Neural progenitor cell (in vitro differentiated cells): ENCODE measurements around the gene GORASP1. TPM values are rescaled to one million over a fixed set of nuclear protein-coding genes. Genes with fewer than 3 reads are reported as not detected.

Experiments used
- DNase-seq: peaks from one replicate; pipeline ENCODE4 v3.0.0-alpha.2; 2016; ENCODE audit warnings: low spot score
- H2AFZ ChIP-seq: fragments of 200-600 bp; sonication (generic); replicated peaks from 2 replicates; pipeline ENCODE4 v1.6.1; 2016; ENCODE audit warnings: antibody characterized with exemption
- H3F3A ChIP-seq: fragments of 200-600 bp; sonication (generic); 2 replicates; pipeline ENCODE4 v1.6.1; 2016; ENCODE audit warnings: antibody characterized with exemption, low read depth
- H3K27ac ChIP-seq: fragments of 200-600 bp; sonication (generic); 2 replicates; pipeline ENCODE4 v1.5.1; 2016; ENCODE audit warnings: mild to moderate bottlenecking
- H3K27me3 ChIP-seq: fragments of 200-600 bp; sonication (generic); 2 replicates; pipeline ENCODE4 v1.6.1; 2016; ENCODE audit warnings: mild to moderate bottlenecking, moderate library complexity
- H3K36me3 ChIP-seq: fragments of 200-600 bp; sonication (generic); 2 replicates; pipeline ENCODE4 v1.5.1; 2016
- H3K4me1 ChIP-seq: fragments of 200-600 bp; sonication (generic); 2 replicates; pipeline ENCODE4 v1.6.1; 2016; ENCODE audit warnings: mixed run types
- H3K4me2 ChIP-seq: fragments of 200-600 bp; sonication (generic); 2 replicates; pipeline ENCODE4 v1.6.1; 2016
- H3K4me3 ChIP-seq: fragments of 200-600 bp; sonication (generic); 2 replicates; pipeline ENCODE4 v1.5.1; 2016
- H3K79me2 ChIP-seq: fragments of 200-600 bp; sonication (generic); 2 replicates; pipeline ENCODE4 v1.6.1; 2016; ENCODE audit warnings: low read depth
- H3K9ac ChIP-seq: fragments of 200-600 bp; sonication (generic); 2 replicates; pipeline ENCODE4 v1.6.1; 2016
- H3K9me3 ChIP-seq: fragments of 200-600 bp; sonication (generic); 2 replicates; pipeline ENCODE4 v1.5.1; 2016; ENCODE audit warnings: low read depth
- H4K20me1 ChIP-seq: fragments of 200-600 bp; sonication (generic); 2 replicates; pipeline ENCODE4 v1.6.1; 2016; ENCODE audit warnings: low read depth
- H3K27ac Mint-ChIP-seq: 3 replicates; pipeline ENCODE4 v1.8.0; 2021; ENCODE audit warnings: mixed read lengths
- H3K27me3 Mint-ChIP-seq: 2 replicates; pipeline ENCODE4 v1.8.0; 2022; ENCODE audit warnings: low read depth, mild to moderate bottlenecking, inconsistent platforms, moderate library complexity, mixed read lengths; ENCODE audit not compliant: insufficient read depth
- H3K36me3 Mint-ChIP-seq: 3 replicates; pipeline ENCODE4 v1.8.0; 2021; ENCODE audit warnings: mixed read lengths
- H3K4me1 Mint-ChIP-seq: 3 replicates; pipeline ENCODE4 v1.8.0; 2021; ENCODE audit warnings: mixed read lengths
- H3K4me3 Mint-ChIP-seq: 3 replicates; pipeline ENCODE4 v1.8.0; 2021; ENCODE audit warnings: mild to moderate bottlenecking, moderate library complexity, mixed read lengths
- H3K9me3 Mint-ChIP-seq: 3 replicates; pipeline ENCODE4 v1.8.0; 2020; ENCODE audit warnings: mixed read lengths
- CTCF ChIP-seq: fragments of 200-600 bp; sonication (generic); IDR thresholded peaks from 2 replicates; pipeline ENCODE4 v1.5.1; 2017; ENCODE audit warnings: antibody characterized with exemption, mild to moderate bottlenecking
- EZH2 ChIP-seq: fragments of 200-600 bp; sonication (generic); IDR thresholded peaks from 2 replicates; pipeline ENCODE4 v1.6.1; 2017; ENCODE audit warnings: antibody characterized with exemption, mild to moderate bottlenecking, moderate library complexity
- EZH2phosphoT487 ChIP-seq: fragments of 200-600 bp; sonication (generic); IDR thresholded peaks from 2 replicates; pipeline ENCODE4 v1.6.1; 2017; ENCODE audit warnings: antibody characterized with exemption
- total RNA-seq: library from RNA; depleted of rRNA; stranded (reverse); fragments of >200 nt; gene quantifications from 2 replicates; pipeline ENCODE4 v1.2.3, GENCODE V29; 2015; ENCODE audit warnings: low replicate concordance

Gene GORASP1
- total RNA-seq, 1 donor from 2014 or later = 18.0 TPM

DNA sequence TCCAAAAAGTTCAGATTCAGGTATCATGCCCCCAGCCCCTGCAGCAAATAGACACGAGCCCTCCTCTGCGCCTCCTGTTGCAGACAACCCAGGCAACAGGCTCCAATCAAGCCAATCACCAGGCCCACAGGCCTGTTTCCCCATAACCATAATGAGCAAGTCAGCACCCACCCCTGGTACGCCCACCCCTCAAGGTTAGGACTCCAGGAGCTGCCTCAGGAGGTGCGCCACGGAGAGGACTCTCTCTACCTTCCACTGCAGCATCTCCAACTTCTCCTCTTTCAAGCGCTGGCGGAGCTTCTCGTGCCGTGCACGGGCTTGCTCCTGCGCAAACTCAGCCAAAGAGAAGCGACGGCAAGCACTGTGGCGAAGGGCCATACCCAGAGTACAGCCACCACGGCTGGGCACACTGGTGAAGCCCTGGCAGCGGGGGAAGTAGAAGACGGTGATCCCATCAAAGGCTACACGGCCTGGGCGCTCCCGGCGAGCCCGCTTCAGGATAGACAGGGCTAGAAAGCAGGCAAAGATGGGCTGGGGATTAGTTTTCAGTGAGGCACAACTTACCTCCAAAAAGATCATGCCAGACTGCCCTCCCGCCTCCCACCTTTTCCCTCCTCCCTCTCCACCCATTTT is 37.4 kb upstream of the GORASP1 start:
- H3K79me2 ChIP-seq = peaks cover 14% of the 10 kb centered on the region

GRCh38 chr3:39144095-39144747 is 36.8 kb upstream of the GORASP1 start:
- Histone ChIP-seq H3K27me3 (no peaks in the 10 kb centered on the region), H3K79me2 (peaks cover 8% of the 10 kb centered on the region), H3K4me2 (no peak overlapping the region), H3K9ac (no peak overlapping the region), H3K36me3 (no peaks in the 10 kb centered on the region), H2AFZ (no peak overlapping the region), H3F3A (no peaks in the 10 kb centered on the region), H4K20me1 (no peaks in the 10 kb centered on the region), H3K4me3 (no peak overlapping the region), H3K9me3 (no peaks in the 10 kb centered on the region), H3K27ac (no peak overlapping the region), H3K4me1 (no peaks in the 10 kb centered on the region)
- Mint-ChIP-seq H3K4me3 (no peak overlapping the region), H3K4me1 (peaks cover 39% of the 10 kb centered on the region), H3K9me3 (no peaks in the 10 kb centered on the region), H3K27ac (peak overlapping the region; percentile 29), H3K36me3 (peaks cover 11% of the 10 kb centered on the region), H3K27me3 (peaks cover 9% of the 10 kb centered on the region)
- no peak for DNase-seq
- TF ChIP-seq EZH2phosphoT487 (no peak), EZH2 (no peak), CTCF (no peak)

More for the DNA sequence above, 37.4 kb upstream of the GORASP1 start:
- no peaks in the 10 kb centered on the region for H3K27me3 ChIP-seq
- H3K9me3 ChIP-seq = no peaks in the 10 kb centered on the region
- H3K4me1 Mint-ChIP-seq = peaks cover 45% of the 10 kb centered on the region
- no peaks in the 10 kb centered on the region for H3K36me3 ChIP-seq
- peaks cover 2% of the 10 kb centered on the region for H4K20me1 ChIP-seq
- no peaks in the 10 kb centered on the region for H3K4me1 ChIP-seq
- no peak overlapping the region for H3K4me3 Mint-ChIP-seq
- peaks cover 11% of the 10 kb centered on the region for H3K36me3 Mint-ChIP-seq
- TF ChIP-seq CTCF = no peak
- no peak for TF ChIP-seq EZH2phosphoT487
- TF ChIP-seq EZH2 = no peak
- no peaks in the 10 kb centered on the region for H3K9me3 Mint-ChIP-seq
- H3K27me3 Mint-ChIP-seq = peaks cover 11% of the 10 kb centered on the region
- no peak overlapping the region for H3K9ac ChIP-seq
- no peak for DNase-seq
- H3K27ac ChIP-seq = no peak overlapping the region
- no peak overlapping the region for H3K4me2 ChIP-seq
- H3K27ac Mint-ChIP-seq = peak overlapping the region; percentile 29
- no peaks in the 10 kb centered on the region for H3F3A ChIP-seq
- no peak overlapping the region for H2AFZ ChIP-seq
- H3K4me3 ChIP-seq = no peak overlapping the region

DNA sequence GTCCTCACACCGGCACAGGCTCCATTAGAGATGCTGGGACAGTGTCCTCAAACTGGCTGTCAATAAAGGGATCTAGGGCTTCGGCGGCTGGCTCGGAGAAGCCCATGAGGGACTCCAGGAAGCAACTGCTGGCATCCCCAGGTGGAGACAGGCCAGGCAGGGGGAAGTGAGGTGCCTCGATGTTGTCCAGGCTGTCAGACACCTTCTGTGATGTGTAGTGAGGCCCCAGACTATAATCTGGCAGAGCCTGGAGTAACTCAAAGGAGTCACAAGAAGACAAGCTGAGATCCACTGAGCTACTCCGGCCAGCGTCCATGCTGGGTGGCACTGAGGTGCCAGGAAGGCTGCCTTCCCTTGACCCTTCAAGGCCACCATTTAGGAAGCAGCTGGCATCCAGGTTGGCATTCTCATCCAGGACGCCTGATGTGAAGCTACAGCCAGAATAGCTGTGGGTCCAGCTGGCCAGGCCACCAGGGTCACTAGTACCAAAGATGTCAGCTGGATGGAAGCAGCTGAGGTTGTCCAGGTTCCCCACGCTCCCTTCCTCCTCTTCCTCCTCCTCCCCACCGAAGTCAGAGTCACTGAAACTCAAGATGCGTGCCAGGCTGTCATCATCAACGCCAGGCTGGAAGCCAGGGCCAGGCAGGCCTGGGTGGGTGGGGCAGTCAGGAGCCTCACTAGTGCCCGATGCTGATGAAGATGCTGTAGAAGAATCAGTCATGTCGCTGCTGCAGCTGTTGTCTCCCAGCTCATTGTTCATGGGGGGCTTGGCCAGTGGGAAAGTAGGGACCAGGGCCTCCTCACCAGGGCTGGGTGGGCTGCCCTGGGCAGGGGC is 35.8 kb upstream of the GORASP1 start:
- H3F3A ChIP-seq = no peaks in the 10 kb centered on the region
- H3K79me2 ChIP-seq = no peaks in the 10 kb centered on the region
- H3K9ac ChIP-seq = no peak overlapping the region
- no peak for TF ChIP-seq EZH2
- TF ChIP-seq CTCF = no peak
- no peak for TF ChIP-seq EZH2phosphoT487
- no peaks in the 10 kb centered on the region for H4K20me1 ChIP-seq
- Mint-ChIP-seq H3K27me3 (peaks cover 9% of the 10 kb centered on the region), H3K4me3 (peak overlapping the region; percentile 13), H3K27ac (no peak overlapping the region), H3K9me3 (no peaks in the 10 kb centered on the region), H3K36me3 (peaks cover 11% of the 10 kb centered on the region), H3K4me1 (peaks cover 30% of the 10 kb centered on the region)
- no peak overlapping the region for H3K27ac ChIP-seq
- H3K27me3 ChIP-seq = no peaks in the 10 kb centered on the region
- DNase-seq = no peak
- no peaks in the 10 kb centered on the region for H3K36me3 ChIP-seq
- H2AFZ ChIP-seq = no peak overlapping the region
- no peaks in the 10 kb centered on the region for H3K9me3 ChIP-seq
- H3K4me1 ChIP-seq = no peaks in the 10 kb centered on the region
- H3K4me3 ChIP-seq = no peak overlapping the region
- no peak overlapping the region for H3K4me2 ChIP-seq
